Body of pancreas (tissue), 4 donors: ENCODE measurements around the gene CD14. TPM values are rescaled to one million over a fixed set of nuclear protein-coding genes. Genes with fewer than 3 reads are reported as not detected.

Experiments used
- ATAC-seq: fragments of 150-250 bp; one replicate; pipeline ENCODE4 v1.9.1; 2016
- DNase-seq, 4 donors: peaks; one replicate each; pipeline ENCODE4 v3.0.0-alpha.2; 2019
- H3K27ac ChIP-seq, 4 donors: fragments of 200-600 bp; sonication (generic); 1 replicate in 3 of 4; 2 replicates in 1 of 4; pipeline versions ENCODE4 v1.5.1 to v1.6.1; 2016 to 2019; ENCODE audit warnings: mild to moderate bottlenecking in 1 of 4, mixed read lengths in 1 of 4, moderate library complexity in 1 of 4
- H3K27me3 ChIP-seq, 2 donors: fragments of 200-600 bp; sonication (generic); one replicate each; pipeline ENCODE4 v1.6.0; 2016; ENCODE audit warnings: mild to moderate bottlenecking in 1 of 2
- H3K36me3 ChIP-seq, 2 donors: fragments of 200-600 bp; sonication (generic); replicated peaks in 1 of 2; 2 replicates each; pipeline ENCODE4 v1.5.1; 2016; ENCODE audit warnings: low read depth in 2 of 2; ENCODE audit not compliant: insufficient read depth in 1 of 2
- H3K4me1 ChIP-seq: fragments of 200-600 bp; sonication (generic); one replicate; pipeline ENCODE4 v1.6.0; 2016
- H3K4me3 ChIP-seq, 2 donors: fragments of 200-600 bp; sonication (generic); 1 replicate in 1 of 2; 2 replicates in 1 of 2; pipeline ENCODE4 v1.5.1; 2016 to 2019
- H3K9me3 ChIP-seq, 3 donors: fragments of 200-600 bp; sonication (generic); 1 replicate in 2 of 3; 2 replicates in 1 of 3; pipeline ENCODE4 v1.5.1; 2016
- POLR2A ChIP-seq, 3 donors: fragments of 450-650 bp; IDR thresholded peaks; one replicate each; pipeline ENCODE4 v1.6.1; 2016; ENCODE audit warnings: antibody characterized with exemption in 3 of 3, mild to moderate bottlenecking in 2 of 3
- WGBS, 2 donors: methylation state at CpG; one replicate each; pipeline ENCODE4 v1.1.5; 2017; 5-methylcytosine and 5-hydroxymethylcytosine counted together
- intact Hi-C: fragments of 100-400 bp; cut with DNase I; formaldehyde crosslinking; loops from one replicate; pipeline ENCODE4 v1.15.1; 2023
- total RNA-seq, 2 donors: library from RNA; depleted of rRNA; stranded (reverse); fragments of >200 nt; gene quantifications; one replicate each; pipeline ENCODE4 v1.1.0, GENCODE V29; 2016
- TF ChIP-seq, protein P1 (sequence below), 7 experiments: fragments of 450-650 bp in 4 of 7; fragments of 200-600 bp in 3 of 7; sonication (generic) in 3 of 7; IDR thresholded peaks; one replicate each; pipeline ENCODE4 v1.5.1; 2016 to 2019; ENCODE audit warnings: antibody characterized with exemption in 7 of 7

Gene CD14
- total RNA-seq, 2 donors from 2014 or later, result 19.2 to 62.6 TPM

DNA sequence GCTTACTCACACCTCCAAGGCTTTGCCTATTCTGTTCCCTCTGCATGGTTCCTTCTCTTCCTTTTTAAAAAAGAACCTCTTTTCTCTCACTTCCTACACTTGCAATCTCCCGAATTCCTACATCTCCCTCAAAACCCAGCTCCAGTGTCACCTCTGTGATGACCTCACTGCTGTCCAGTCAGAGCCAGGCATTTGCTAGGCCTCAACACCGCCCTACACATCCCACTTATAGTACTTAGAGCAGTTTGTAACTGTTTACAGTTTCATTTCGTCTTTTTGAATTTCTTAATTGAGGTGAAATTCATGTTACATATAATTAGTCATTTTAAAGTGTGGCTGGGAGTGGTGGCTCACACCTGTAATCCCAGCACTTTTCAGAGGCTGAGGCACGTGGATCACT is 30.8 kb downstream of the CD14 start:
- H3K36me3 ChIP-seq, result no peaks in the 10 kb centered on the region
- 69 to 76% methylated on average over 4 of the region's 4 CpGs for WGBS, 2 donors
- peak overlapping the region in 1 of 4 donors; percentile 78 for H3K27ac ChIP-seq
- DNase-seq (no peak), ATAC-seq (no peak)
- H3K27me3 ChIP-seq, result no peaks in the 10 kb centered on the region
- peaks cover 4% of the 10 kb centered on the region for H3K4me1 ChIP-seq
- TF ChIP-seq POLR2A (IDR thresholded peaks at IDR 0.05), result no peak
- TF ChIP-seq, protein P1, sequence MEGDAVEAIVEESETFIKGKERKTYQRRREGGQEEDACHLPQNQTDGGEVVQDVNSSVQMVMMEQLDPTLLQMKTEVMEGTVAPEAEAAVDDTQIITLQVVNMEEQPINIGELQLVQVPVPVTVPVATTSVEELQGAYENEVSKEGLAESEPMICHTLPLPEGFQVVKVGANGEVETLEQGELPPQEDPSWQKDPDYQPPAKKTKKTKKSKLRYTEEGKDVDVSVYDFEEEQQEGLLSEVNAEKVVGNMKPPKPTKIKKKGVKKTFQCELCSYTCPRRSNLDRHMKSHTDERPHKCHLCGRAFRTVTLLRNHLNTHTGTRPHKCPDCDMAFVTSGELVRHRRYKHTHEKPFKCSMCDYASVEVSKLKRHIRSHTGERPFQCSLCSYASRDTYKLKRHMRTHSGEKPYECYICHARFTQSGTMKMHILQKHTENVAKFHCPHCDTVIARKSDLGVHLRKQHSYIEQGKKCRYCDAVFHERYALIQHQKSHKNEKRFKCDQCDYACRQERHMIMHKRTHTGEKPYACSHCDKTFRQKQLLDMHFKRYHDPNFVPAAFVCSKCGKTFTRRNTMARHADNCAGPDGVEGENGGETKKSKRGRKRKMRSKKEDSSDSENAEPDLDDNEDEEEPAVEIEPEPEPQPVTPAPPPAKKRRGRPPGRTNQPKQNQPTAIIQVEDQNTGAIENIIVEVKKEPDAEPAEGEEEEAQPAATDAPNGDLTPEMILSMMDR (IDR thresholded peaks at IDR 0.05), result no peak
- intact Hi-C loops, result no loop called here
- H3K9me3 ChIP-seq, result no peaks in the 10 kb centered on the region
- no peak overlapping the region for H3K4me3 ChIP-seq

DNA sequence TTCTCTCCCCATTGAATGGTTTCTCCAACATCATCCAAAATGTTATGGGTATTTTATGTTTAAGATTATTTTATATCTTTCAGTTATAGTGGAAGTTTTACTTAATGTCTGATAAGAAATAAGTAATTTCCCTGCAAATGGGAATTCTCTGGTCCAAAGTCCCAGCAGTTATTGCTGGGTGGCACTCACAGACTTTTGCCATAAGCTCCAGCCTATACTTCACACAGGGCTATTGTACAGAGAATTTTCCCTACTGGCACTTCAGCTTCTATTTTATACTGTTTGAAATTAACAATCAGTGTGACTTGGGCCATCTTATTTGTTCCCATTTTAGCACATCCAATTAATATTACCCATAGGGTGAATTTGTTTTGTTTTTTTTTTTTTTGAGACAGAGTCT is 32.9 kb downstream of the CD14 start:
- no peaks in the 10 kb centered on the region for H3K27me3 ChIP-seq
- no peak for TF ChIP-seq POLR2A (IDR thresholded peaks at IDR 0.05)
- TF ChIP-seq, protein P1 (IDR thresholded peaks at IDR 0.05), result no peak
- H3K4me1 ChIP-seq, result peaks cover 22% of the 10 kb centered on the region
- H3K27ac ChIP-seq, result no peak overlapping the region
- DNase-seq (no peak), ATAC-seq (no peak)
- no peak overlapping the region for H3K4me3 ChIP-seq
- intact Hi-C loops, result no loop called here
- H3K9me3 ChIP-seq, result no peaks in the 10 kb centered on the region
- H3K36me3 ChIP-seq, result no peaks in the 10 kb centered on the region

DNA sequence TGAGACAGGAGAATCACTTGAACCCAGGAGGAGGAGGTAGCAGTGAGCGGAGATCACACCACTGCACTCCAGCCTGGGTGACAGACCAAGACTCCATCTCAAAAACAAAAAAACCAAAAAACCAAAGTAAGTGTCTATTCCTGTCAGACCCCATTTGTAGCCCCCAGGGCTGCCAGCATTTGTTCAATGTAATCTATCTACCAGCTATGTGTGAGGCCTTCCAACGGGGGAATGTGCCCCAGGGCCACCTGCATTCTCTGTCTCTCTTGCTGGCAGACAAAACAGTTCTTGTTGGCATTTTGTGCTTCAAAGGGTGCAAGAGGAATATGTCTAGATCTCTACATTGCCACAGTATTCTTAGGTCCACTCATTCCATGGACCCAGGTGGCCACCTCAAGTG is 34.1 kb downstream of the CD14 start:
- ATAC-seq, result no peak

DNA sequence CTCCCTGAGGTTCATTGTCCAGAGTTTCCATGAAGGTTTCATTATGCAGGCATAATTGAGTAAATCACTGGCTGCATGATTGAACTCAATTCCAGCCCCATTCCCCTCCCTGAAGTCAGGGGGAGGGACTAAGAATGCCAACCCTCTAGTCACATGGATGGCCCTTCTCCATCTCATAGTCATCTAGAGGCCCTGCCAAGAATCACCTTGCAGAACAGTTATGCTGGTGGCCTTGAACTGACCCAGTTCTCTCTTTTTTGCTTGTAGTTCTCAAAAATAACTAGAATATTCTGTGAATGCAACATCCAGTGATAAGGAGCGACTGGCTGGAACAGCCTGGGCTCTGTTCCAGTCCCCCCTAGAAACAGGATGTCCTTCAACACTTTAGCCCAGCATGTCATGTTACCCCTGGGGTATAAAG is 36.6 kb downstream of the CD14 start:
- WGBS, 2 donors, result 0 to 10% methylated on average over 1 of the region's 1 CpG
- peak in 1 of 3 donors; percentile 32 for TF ChIP-seq POLR2A (IDR thresholded peaks at IDR 0.05)
- TF ChIP-seq, protein P1 (IDR thresholded peaks at IDR 0.05), result no peak
- Histone ChIP-seq H3K27ac (peak overlapping the region in 3 of 4 donors; percentile 3 to 74 (median 56)), H3K4me1 (peaks cover 27% of the 10 kb centered on the region), H3K4me3 (no peak overlapping the region), H3K9me3 (no peaks in the 10 kb centered on the region), H3K36me3 (no peaks in the 10 kb centered on the region), H3K27me3 (no peaks in the 10 kb centered on the region)
- ATAC-seq (peak; percentile 88), DNase-seq (peak; percentile 10 to 66 (median 41))
- intact Hi-C loops, result no loop called here

More for the DNA sequence above, 34.1 kb downstream of the CD14 start:
- WGBS, 2 donors, result 58 to 60% methylated on average over 2 of the region's 2 CpGs
- Histone ChIP-seq H3K4me1 (peaks cover 27% of the 10 kb centered on the region), H3K36me3 (no peaks in the 10 kb centered on the region), H3K9me3 (no peaks in the 10 kb centered on the region), H3K4me3 (no peak overlapping the region), H3K27ac (no peak overlapping the region), H3K27me3 (no peaks in the 10 kb centered on the region)
- no peak for DNase-seq
- intact Hi-C loops, result no loop called here
- TF ChIP-seq, protein P1 (IDR thresholded peaks at IDR 0.05), result no peak
- TF ChIP-seq POLR2A (IDR thresholded peaks at IDR 0.05), result no peak

DNA sequence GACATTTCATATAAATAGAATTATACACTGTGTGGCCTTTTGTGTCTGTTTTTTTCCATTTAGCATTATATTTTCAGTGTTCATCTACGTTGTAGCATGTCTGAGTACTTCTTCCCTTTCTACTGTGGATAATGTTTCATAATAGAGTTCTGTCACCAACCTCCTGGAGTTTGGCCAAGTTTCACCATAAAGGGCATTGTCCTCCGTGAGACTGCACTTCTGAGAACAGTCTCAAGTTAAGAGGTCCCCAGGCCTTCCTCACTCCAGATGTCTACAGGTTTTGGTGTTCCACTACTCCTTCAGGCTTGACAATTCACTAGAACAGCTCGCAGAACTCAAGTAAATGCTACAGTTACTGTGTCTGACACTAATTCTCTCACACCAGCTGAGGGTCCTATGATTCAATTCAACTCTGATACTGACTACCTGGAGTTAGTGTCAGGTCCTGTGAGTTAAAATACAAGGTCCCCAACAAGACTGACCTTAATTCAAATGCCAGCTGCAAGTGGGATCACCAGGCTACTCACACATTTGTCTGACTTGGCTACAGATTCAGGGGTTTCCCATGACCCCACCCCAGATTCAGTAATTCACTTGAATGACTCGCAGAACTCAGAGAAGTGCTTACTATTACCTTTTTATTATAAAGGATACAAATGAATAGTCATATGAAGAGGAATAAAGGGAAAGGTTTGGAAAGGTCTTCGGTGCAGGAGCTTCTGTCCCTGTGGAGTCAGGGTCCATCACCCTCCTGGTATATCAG is 37.3 kb downstream of the CD14 start:
- peak in 2 of 4 donors; percentile 31 to 72 for DNase-seq
- ATAC-seq, result peak; percentile 40
- no peaks in the 10 kb centered on the region for H3K27me3 ChIP-seq
- 53 to 61% methylated on average over 5 of the region's 5 CpGs for WGBS, 2 donors
- H3K4me3 ChIP-seq, result no peak overlapping the region
- no peaks in the 10 kb centered on the region for H3K9me3 ChIP-seq
- H3K27ac ChIP-seq, result peak overlapping the region in 2 of 4 donors; percentile 56 to 74
- intact Hi-C loops, result no loop called here
- no peaks in the 10 kb centered on the region for H3K36me3 ChIP-seq
- H3K4me1 ChIP-seq, result peaks cover 27% of the 10 kb centered on the region
- peak in 1 of 3 donors; percentile 16 for TF ChIP-seq POLR2A (IDR thresholded peaks at IDR 0.05)
- TF ChIP-seq, protein P1 (IDR thresholded peaks at IDR 0.05), result no peak
